Cardiac muscle cell (in vitro differentiated cells and primary cell): Measurements from ENCODE around the gene CXCL11. TPM values are rescaled to one million over a fixed set of nuclear protein-coding genes. Genes with fewer than 3 reads are reported as not detected.

Experiments
- DNase-seq, 2 donors: peaks; one replicate each; pipeline versions ENCODE4 v3.0.0 to v3.0.0-alpha.2; 2010 to 2017; ENCODE audit warnings: low read depth in 1 of 2, low spot score in 1 of 2
- H3K27ac ChIP-seq: fragments of 200-600 bp; sonication (generic); 2 replicates; pipeline ENCODE4 v1.5.1; 2016
- H3K27me3 ChIP-seq: fragments of 200-600 bp; sonication (generic); 2 replicates; pipeline ENCODE4 v1.6.0; 2016; ENCODE audit warnings: control low read depth
- H3K36me3 ChIP-seq: fragments of 200-600 bp; sonication (generic); 2 replicates; pipeline ENCODE4 v1.5.1; 2016; ENCODE audit warnings: control low read depth
- H3K4me1 ChIP-seq: fragments of 200-600 bp; sonication (generic); 2 replicates; pipeline ENCODE4 v1.8.1; 2017; ENCODE audit warnings: low read depth, mild to moderate bottlenecking, mixed run types
- H3K4me3 ChIP-seq: fragments of 200-600 bp; sonication (generic); 2 replicates; pipeline ENCODE4 v1.5.1; 2016; ENCODE audit warnings: mild to moderate bottlenecking
- H3K9me3 ChIP-seq: fragments of 200-600 bp; sonication (generic); 2 replicates; pipeline ENCODE4 v1.5.1; 2017; ENCODE audit warnings: low read depth, mild to moderate bottlenecking, control low read depth
- polyA plus RNA-seq: library from polyadenylated mRNA; unstranded; fragments of >200 nt; fragmentation: Nextera tagmentation; extraction: Ambion mirVana; gene quantifications from 2 replicates; pipeline ENCODE4 v1.2.1, GENCODE V29; 2016
- total RNA-seq: library from RNA; depleted of rRNA; stranded (reverse); fragments of >200 nt; gene quantifications from 2 replicates; pipeline ENCODE4 v1.2.3, GENCODE V29; 2016
- TF ChIP-seq, protein P1 (sequence below): IDR thresholded peaks from 2 replicates; pipeline ENCODE4 v1.5.1; 2012; ENCODE audit warnings: low read depth, mild to moderate bottlenecking, low read length

CXCL11 gene
- total and polyA plus RNA-seq, 2 experiments from 2014 or later, result not detected

DNA sequence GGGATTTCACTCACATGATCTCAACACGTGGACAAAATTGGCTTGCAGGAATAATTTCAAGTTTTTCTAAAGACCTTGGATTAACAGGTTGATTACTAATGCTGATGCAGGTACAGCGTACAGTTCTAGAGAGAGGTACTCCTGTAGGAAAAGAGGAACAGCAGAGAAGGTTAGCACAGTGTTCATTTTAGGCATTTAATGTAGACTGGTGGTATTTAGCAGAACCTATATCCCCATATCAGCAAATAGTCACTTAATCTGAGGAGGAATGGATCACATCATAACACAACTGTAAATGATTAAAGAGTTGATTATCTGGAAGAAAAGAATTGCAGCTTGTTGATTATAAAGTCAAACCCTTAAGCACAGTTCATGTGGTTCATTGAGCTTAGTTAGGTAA is 13.2 kb downstream of the CXCL11 start:
- Histone ChIP-seq H3K9me3 (no peaks in the 10 kb centered on the region), H3K27ac (no peak overlapping the region), H3K4me3 (no peak overlapping the region), H3K27me3 (no peaks in the 10 kb centered on the region), H3K4me1 (no peaks in the 10 kb centered on the region), H3K36me3 (no peaks in the 10 kb centered on the region)
- TF ChIP-seq, protein P1, sequence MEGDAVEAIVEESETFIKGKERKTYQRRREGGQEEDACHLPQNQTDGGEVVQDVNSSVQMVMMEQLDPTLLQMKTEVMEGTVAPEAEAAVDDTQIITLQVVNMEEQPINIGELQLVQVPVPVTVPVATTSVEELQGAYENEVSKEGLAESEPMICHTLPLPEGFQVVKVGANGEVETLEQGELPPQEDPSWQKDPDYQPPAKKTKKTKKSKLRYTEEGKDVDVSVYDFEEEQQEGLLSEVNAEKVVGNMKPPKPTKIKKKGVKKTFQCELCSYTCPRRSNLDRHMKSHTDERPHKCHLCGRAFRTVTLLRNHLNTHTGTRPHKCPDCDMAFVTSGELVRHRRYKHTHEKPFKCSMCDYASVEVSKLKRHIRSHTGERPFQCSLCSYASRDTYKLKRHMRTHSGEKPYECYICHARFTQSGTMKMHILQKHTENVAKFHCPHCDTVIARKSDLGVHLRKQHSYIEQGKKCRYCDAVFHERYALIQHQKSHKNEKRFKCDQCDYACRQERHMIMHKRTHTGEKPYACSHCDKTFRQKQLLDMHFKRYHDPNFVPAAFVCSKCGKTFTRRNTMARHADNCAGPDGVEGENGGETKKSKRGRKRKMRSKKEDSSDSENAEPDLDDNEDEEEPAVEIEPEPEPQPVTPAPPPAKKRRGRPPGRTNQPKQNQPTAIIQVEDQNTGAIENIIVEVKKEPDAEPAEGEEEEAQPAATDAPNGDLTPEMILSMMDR, result no peak
- no peak for DNase-seq

DNA sequence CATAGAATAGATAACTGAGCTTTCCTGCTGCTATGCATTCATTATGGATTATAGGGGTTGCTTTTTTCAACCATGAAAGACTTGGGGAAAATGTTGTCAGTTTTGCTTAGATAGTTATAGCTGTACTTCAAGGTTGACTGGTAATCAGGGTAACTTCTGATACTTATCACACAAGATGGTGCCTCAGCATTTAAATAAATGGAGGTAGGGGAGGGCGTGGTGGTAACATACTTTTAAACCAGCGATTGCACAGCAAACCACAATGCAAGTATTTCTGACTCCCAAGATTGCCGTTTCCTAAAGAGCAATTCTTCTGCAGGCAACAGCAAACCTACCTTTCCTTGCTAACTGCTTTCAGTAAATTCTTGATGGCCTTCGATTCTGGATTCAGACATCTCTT is 13.8 kb downstream of the CXCL11 start:
- H3K36me3 ChIP-seq, result no peaks in the 10 kb centered on the region
- no peaks in the 10 kb centered on the region for H3K9me3 ChIP-seq
- H3K4me1 ChIP-seq, result no peaks in the 10 kb centered on the region
- no peak overlapping the region for H3K27ac ChIP-seq
- no peak overlapping the region for H3K4me3 ChIP-seq
- H3K27me3 ChIP-seq, result no peaks in the 10 kb centered on the region
- DNase-seq, result no peak
- TF ChIP-seq, protein P1, result no peak

DNA sequence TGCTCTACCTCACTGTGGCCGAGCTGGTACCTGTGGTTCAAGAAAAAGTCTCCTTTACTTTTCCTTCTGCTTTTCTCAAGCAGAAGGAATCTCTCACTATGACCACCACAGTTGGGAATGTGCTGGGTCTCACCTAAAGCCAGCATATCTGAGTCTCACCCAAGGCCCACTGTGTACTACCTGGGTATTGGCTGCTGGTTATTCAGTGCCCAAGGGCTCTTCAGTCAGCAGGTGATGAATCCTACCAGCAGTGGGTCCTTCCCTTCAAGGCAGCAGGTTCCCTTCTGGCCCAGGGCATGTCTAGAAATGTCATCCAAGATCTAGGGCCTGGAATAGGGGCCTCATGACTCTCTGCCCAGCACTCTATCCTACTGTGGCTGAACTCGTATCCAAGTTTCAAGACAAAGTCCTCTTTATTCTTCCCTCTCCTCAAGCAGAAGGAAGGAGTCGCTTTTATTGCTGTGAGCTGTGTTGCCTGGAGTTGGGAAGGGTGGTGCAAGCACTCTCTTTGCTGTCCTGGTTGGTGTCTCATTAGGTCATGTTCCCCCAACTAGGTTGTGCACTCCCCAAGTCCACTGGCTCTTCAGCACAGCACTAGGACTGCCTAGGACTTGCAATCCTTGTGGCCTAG is 18.7 kb downstream of the CXCL11 start:
- H3K4me3 ChIP-seq, result no peak overlapping the region
- no peaks in the 10 kb centered on the region for H3K9me3 ChIP-seq
- TF ChIP-seq, protein P1, result no peak
- no peak for DNase-seq
- no peaks in the 10 kb centered on the region for H3K27me3 ChIP-seq
- H3K36me3 ChIP-seq, result no peaks in the 10 kb centered on the region
- no peak overlapping the region for H3K27ac ChIP-seq
- H3K4me1 ChIP-seq, result no peaks in the 10 kb centered on the region

DNA sequence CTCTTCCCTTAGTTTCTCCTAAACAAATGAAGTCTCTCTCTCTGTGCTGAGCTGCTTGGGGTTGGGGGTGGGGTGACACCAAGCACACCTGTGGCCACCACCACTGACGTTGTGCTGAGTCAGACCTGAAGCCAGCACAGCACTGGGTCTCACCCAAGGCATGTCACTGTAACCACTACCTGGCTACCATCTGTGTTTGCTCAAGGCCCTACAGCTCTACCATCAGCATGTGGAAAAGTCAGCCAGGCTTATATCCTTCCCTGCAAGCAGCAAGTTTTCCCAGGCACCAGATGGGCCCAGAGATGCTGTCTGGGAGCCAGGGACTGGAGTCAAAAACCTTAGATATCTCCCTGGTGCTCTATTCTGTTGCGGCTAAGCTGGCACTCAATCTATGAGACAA is 19.5 kb downstream of the CXCL11 start:
- Histone ChIP-seq H3K4me1 (no peaks in the 10 kb centered on the region), H3K27me3 (no peaks in the 10 kb centered on the region), H3K36me3 (no peaks in the 10 kb centered on the region), H3K27ac (no peak overlapping the region), H3K4me3 (no peak overlapping the region), H3K9me3 (no peaks in the 10 kb centered on the region)
- no peak for DNase-seq
- TF ChIP-seq, protein P1, result no peak

DNA sequence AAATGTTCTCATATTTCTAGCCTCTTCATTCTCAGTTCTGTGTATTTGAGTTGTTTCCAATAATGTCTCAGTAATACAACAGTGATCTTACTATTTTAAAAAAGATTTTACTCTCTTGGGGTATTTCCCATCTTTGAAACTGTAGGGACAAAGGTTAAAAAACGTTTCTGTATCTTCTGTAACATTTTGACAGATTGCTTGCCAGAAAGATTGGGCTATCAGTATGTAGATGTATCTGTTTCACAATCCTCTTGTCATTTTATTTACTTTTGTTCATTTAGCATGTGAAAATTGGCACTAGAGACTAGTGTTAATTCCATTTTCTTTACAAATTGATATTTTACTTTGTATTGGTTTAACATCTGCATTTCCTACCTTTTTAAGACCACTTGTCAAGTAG is 22.3 kb downstream of the CXCL11 start:
- no peak overlapping the region for H3K4me3 ChIP-seq
- H3K36me3 ChIP-seq, result no peaks in the 10 kb centered on the region
- H3K9me3 ChIP-seq, result no peaks in the 10 kb centered on the region
- TF ChIP-seq, protein P1, result no peak
- no peaks in the 10 kb centered on the region for H3K4me1 ChIP-seq
- DNase-seq, result no peak
- H3K27me3 ChIP-seq, result no peaks in the 10 kb centered on the region
- H3K27ac ChIP-seq, result no peak overlapping the region
